Tibial nerve (tissue), 4 donors: Measurements from ENCODE around the gene PFN3. TPM values are rescaled to one million over a fixed set of nuclear protein-coding genes. Genes with fewer than 3 reads are reported as not detected.
"Not testable (repeated sequence)": the region's sequence is repeated elsewhere in the genome, so short reads cannot be mapped to it uniquely, and the experiment has no call there.

Source experiments
- DNase-seq, 2 donors: peaks; one replicate each; pipeline ENCODE4 v3.0.0-alpha.2; 2019; ENCODE audit warnings: low spot score in 2 of 2
- H3K27ac ChIP-seq, 4 donors: fragments of 200-600 bp; sonication (generic) in 3 of 4; one replicate each; pipeline ENCODE4 v1.5.1; 2017 to 2019; ENCODE audit warnings: mild to moderate bottlenecking in 1 of 4
- H3K27me3 ChIP-seq, 2 donors: fragments of 200-600 bp; sonication (generic) in 1 of 2; one replicate each; pipeline versions ENCODE4 v1.5.1 to v1.6.0; 2017 to 2019
- H3K36me3 ChIP-seq, 3 donors: fragments of 200-600 bp; sonication (generic); one replicate each; pipeline ENCODE4 v1.5.1; 2018 to 2019
- H3K4me1 ChIP-seq, 4 donors: fragments of 200-600 bp; sonication (generic) in 3 of 4; one replicate each; pipeline ENCODE4 v1.5.1; 2017 to 2019
- H3K4me3 ChIP-seq, 4 donors: fragments of 200-600 bp; sonication (generic) in 3 of 4; one replicate each; pipeline ENCODE4 v1.5.1; 2017 to 2019; ENCODE audit warnings: mild to moderate bottlenecking in 1 of 4, moderate library complexity in 1 of 4
- H3K9me3 ChIP-seq, 4 donors: fragments of 200-600 bp; sonication (generic) in 3 of 4; one replicate each; pipeline ENCODE4 v1.5.1; 2017 to 2019
- CTCF ChIP-seq, 5 experiments: fragments of 200-600 bp in 3 of 5; fragments of 450-650 bp in 2 of 5; sonication (generic) in 3 of 5; IDR thresholded peaks; one replicate each; pipeline ENCODE4 v1.5.1; 2016 to 2019; ENCODE audit warnings: antibody characterized with exemption in 5 of 5, mild to moderate bottlenecking in 3 of 5, moderate library complexity in 2 of 5
- EP300 ChIP-seq, 2 donors: sonication (generic); formaldehyde crosslinking; IDR thresholded peaks; one replicate each; pipeline ENCODE4 v1.6.1; 2017; ENCODE audit warnings: antibody characterized with exemption in 2 of 2, mild to moderate bottlenecking in 1 of 2
- POLR2A ChIP-seq, 2 donors: fragments of 450-650 bp; IDR thresholded peaks; one replicate each; pipeline ENCODE4 v1.6.1; 2017; ENCODE audit warnings: antibody characterized with exemption in 2 of 2, mild to moderate bottlenecking in 2 of 2, moderate library complexity in 2 of 2
- WGBS, 2 donors: methylation state at CpG; one replicate each; pipeline ENCODE4 v1.1.5; 2018; 5-methylcytosine and 5-hydroxymethylcytosine counted together
- total RNA-seq, 4 donors: library from RNA; depleted of rRNA; stranded (reverse); fragments of >200 nt; gene quantifications; one replicate each; pipeline ENCODE4 v1.1.0, GENCODE V29; 2016

The PFN3 gene
- total RNA-seq, 4 donors from 2014 or later, result not detected

DNA sequence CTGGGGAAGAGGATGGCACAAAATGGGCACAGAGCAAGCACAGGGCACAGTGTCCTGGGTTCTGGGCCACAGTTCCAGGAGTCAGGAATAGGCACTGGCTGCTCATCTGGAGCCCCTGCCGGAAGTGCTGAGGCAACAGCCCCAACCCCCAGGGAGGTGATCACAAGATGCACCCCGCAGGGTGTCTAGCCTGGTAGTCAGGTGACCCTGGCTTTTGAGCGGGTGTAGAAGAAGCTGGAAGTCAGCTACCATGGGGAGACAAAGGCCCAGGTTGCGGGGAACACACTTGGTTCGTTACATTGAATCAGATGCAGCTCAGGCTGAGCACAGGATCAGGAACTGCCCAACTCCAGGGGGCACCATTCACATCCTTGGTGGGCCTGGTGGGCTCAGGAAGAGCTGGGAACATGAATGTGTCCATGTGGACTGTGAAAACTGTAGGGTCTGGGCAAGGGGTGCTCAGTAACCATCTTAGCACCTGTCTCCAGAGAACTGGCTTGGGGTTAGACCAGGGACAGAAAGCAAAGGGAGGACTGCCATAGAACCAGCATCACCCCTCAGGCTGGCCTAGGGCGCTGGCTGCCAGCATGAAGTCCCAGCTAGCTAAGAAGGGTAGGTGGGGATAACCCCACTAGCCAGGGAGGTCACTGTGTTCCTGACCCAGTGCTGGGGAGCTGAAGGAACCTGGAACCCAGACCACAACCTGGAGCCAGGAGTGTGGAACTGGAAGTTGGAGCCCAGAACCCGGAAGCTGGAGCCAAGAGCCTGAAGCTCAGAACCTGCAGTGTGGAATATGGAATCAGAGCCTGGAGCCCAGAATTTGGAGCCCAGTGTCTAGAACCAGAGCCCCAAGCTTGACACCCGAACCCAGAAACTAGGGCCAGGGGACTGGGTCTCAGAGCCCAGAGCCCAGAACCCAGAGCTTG is 22.3 kb downstream of the PFN3 start:
- DNase-seq, result no peak
- 85 to 92% methylated on average over 5 to 8 of the region's 8 CpGs for WGBS, 2 donors
- TF ChIP-seq CTCF (IDR thresholded peaks at IDR 0.05), result no peak
- no peak for TF ChIP-seq EP300 (IDR thresholded peaks at IDR 0.05)
- no peak for TF ChIP-seq POLR2A (IDR thresholded peaks at IDR 0.05)
- Histone ChIP-seq H3K9me3 (no peaks in the 10 kb centered on the region), H3K27ac (no peak overlapping the region), H3K36me3 (no peaks in the 10 kb centered on the region), H3K4me3 (no peak overlapping the region), H3K4me1 (no peaks in the 10 kb centered on the region), H3K27me3 (peaks cover 0 to 16% of the 10 kb centered on the region in 2 donors)

DNA sequence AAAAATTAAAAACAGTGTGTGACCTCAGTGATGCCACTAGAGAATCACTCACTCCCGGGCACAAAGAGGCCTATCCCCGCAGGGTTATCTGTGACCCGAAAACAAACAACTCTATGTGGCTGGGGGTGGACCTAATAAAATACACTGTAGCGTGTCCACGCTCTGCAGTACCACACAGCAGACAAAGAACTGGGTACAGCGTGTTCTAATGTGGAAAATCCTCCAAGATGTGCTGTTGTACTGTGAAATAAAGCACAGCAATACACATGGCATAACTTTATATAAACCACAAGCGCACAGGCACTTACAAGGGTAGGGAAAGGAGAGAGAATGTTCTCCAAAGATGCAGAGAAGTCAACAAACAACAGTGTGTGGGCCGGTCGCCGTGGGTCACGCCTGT is 24.4 kb downstream of the PFN3 start:
- H3K4me3 ChIP-seq, result no peak overlapping the region
- no peaks in the 10 kb centered on the region for H3K36me3 ChIP-seq
- peaks cover 0 to 13% (median 4%) of the 10 kb centered on the region in 4 donors for H3K4me1 ChIP-seq
- DNase-seq, result no peak
- no peak for TF ChIP-seq CTCF (IDR thresholded peaks at IDR 0.05)
- TF ChIP-seq EP300 (IDR thresholded peaks at IDR 0.05), result no peak
- TF ChIP-seq POLR2A (IDR thresholded peaks at IDR 0.05), result no peak
- 70 to 72% methylated on average over 11 of the region's 11 CpGs for WGBS, 2 donors
- peaks cover 0 to 8% of the 10 kb centered on the region in 2 donors for H3K27me3 ChIP-seq
- no peaks in the 10 kb centered on the region for H3K9me3 ChIP-seq
- no peak overlapping the region for H3K27ac ChIP-seq

DNA sequence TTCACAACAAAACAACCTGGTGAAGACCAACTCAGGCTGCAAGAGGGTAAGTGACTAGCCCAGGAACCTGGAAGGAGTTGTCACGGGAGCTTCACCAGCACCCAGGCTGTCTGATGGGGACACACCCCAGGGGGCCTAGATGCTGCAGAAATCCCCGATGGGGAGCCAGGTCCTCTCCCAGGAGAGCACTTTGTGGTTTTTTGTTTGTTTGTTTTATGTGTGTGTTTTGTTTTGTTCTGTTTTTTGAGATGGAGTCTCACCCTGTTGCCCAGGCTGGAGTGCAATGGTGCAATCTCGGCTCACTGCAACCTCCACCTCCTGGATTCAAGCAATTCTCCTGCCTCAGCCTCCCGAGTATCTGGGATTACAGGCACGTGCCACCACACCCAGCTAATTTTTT is 24.9 kb downstream of the PFN3 start:
- 72 to 78% methylated on average over 5 of the region's 5 CpGs for WGBS, 2 donors

GRCh38 chr5:177374211-177374610 is 26.2 kb downstream of the PFN3 start:
- no peak for DNase-seq
- Histone ChIP-seq H3K27ac (no peak overlapping the region), H3K9me3 (no peaks in the 10 kb centered on the region), H3K36me3 (no peaks in the 10 kb centered on the region), H3K4me3 (no peak overlapping the region), H3K27me3 (peaks cover 0 to 6% of the 10 kb centered on the region in 2 donors), H3K4me1 (peaks cover 0 to 15% (median 4%) of the 10 kb centered on the region in 4 donors)
- 67 to 69% methylated on average over 5 of the region's 5 CpGs for WGBS, 2 donors
- TF ChIP-seq EP300 (IDR thresholded peaks at IDR 0.05), result no peak
- no peak for TF ChIP-seq CTCF (IDR thresholded peaks at IDR 0.05)
- TF ChIP-seq POLR2A (IDR thresholded peaks at IDR 0.05), result no peak

More for the DNA sequence above, 24.9 kb downstream of the PFN3 start:
- not testable (repeated sequence) for H3K27me3 ChIP-seq, H3K9me3 ChIP-seq, DNase-seq, H3K27ac ChIP-seq, H3K36me3 ChIP-seq, H3K4me3 ChIP-seq
- H3K4me1 ChIP-seq, result peaks cover 0 to 15% (median 4%) of the 10 kb centered on the region in 4 donors

DNA sequence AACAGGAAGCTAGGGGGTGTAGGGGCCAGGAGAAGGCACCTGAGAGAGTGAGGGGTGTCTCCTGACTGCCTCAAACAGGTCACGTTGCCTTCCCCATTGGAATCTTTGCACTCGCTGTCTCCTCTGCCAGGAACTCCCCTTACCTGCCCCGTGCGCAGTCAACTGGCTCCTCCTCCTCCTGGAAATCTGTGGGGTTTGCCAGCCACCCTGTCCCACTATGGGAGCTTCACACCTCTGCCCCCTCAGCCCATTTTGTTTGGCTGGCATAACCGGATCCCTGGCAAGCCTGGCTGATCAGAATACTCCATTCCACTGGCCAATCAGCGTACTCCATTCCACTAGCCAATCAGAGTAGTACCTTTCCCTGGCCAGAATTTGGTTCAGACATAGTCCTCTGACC is 26.7 kb downstream of the PFN3 start:
- H3K9me3 ChIP-seq, result no peaks in the 10 kb centered on the region
- no peak overlapping the region for H3K27ac ChIP-seq
- WGBS, 2 donors, result 43 to 47% methylated on average over 6 of the region's 6 CpGs
- H3K4me3 ChIP-seq, result no peak overlapping the region
- H3K4me1 ChIP-seq, result peaks cover 0 to 15% (median 4%) of the 10 kb centered on the region in 4 donors
- no peaks in the 10 kb centered on the region for H3K36me3 ChIP-seq
- peaks cover 0 to 6% of the 10 kb centered on the region in 2 donors for H3K27me3 ChIP-seq
- no peak for DNase-seq
- TF ChIP-seq EP300 (IDR thresholded peaks at IDR 0.05), result no peak
- TF ChIP-seq POLR2A (IDR thresholded peaks at IDR 0.05), result no peak
- no peak for TF ChIP-seq CTCF (IDR thresholded peaks at IDR 0.05)
